Keratinocyte (primary cell): Measurements from ENCODE around the gene GABRB1. TPM values are rescaled to one million over a fixed set of nuclear protein-coding genes. Genes with fewer than 3 reads are reported as not detected.

Experiments
- DNase-seq: peaks from one replicate; pipeline ENCODE4 v3.0.0-alpha.2; 2011; ENCODE audit warnings: low read depth, missing footprints, low spot score
- FAIRE-seq: peaks from 2 replicates; lab custom pipeline; 2011; peaks lifted over from hg19 to GRCh38; lab: Jason Lieb, UNC
- H2AFZ ChIP-seq: 2 replicates; pipeline ENCODE4 v1.6.0; 2012; ENCODE audit warnings: low read length, control low read depth, inconsistent platforms; ENCODE audit not compliant: control insufficient read depth
- H3K27ac ChIP-seq: 2 replicates; pipeline ENCODE4 v1.5.1; 2011; ENCODE audit warnings: low read length; ENCODE audit not compliant: control insufficient read depth, insufficient read depth
- H3K27me3 ChIP-seq: 3 replicates; pipeline ENCODE4 v1.6.0; 2011; ENCODE audit warnings: low read length; ENCODE audit not compliant: control insufficient read depth, insufficient read depth; ENCODE audit errors: extremely low read depth
- H3K36me3 ChIP-seq, 2 experiments: 2 replicates in 1 of 2; 3 replicates in 1 of 2; pipeline ENCODE4 v1.5.1; 2011; ENCODE audit warnings: low read length in 2 of 2, mild to moderate bottlenecking in 1 of 2; ENCODE audit not compliant: control insufficient read depth in 2 of 2, insufficient read depth in 2 of 2; ENCODE audit errors: extremely low read depth in 1 of 2
- H3K4me1 ChIP-seq: 3 replicates; pipeline ENCODE4 v1.5.1; 2011; ENCODE audit warnings: low read length; ENCODE audit not compliant: control insufficient read depth, insufficient read depth; ENCODE audit errors: extremely low read depth
- H3K4me2 ChIP-seq: 3 replicates; pipeline ENCODE4 v1.6.0; 2011; ENCODE audit warnings: low read depth, low read length; ENCODE audit not compliant: control insufficient read depth, insufficient read depth; ENCODE audit errors: extremely low read depth
- H3K4me3 ChIP-seq, 3 experiments: fragments of 200-600 bp in 1 of 3; sonication (generic) in 1 of 3; 2 replicates in 2 of 3; 3 replicates in 1 of 3; pipeline ENCODE4 v1.5.1; 2011 to 2016; ENCODE audit warnings: low read length in 3 of 3, mild to moderate bottlenecking in 3 of 3, control low read depth in 2 of 3, inconsistent platforms in 1 of 3, low read depth in 1 of 3, mixed read lengths in 1 of 3, mixed run types in 1 of 3, moderate library complexity in 1 of 3; ENCODE audit not compliant: control insufficient read depth in 2 of 3, insufficient read depth in 2 of 3; ENCODE audit errors: extremely low read depth in 1 of 3
- H3K79me2 ChIP-seq: 2 replicates; pipeline ENCODE4 v1.6.0; 2012; ENCODE audit warnings: low read length; ENCODE audit not compliant: control insufficient read depth, insufficient read depth
- H3K9ac ChIP-seq: 3 replicates; pipeline ENCODE4 v1.6.0; 2011; ENCODE audit warnings: low read length; ENCODE audit not compliant: control insufficient read depth, insufficient read depth; ENCODE audit errors: extremely low read depth
- H3K9me1 ChIP-seq: 3 replicates; pipeline ENCODE4 v1.6.0; 2011; ENCODE audit warnings: low read length; ENCODE audit not compliant: control insufficient read depth, insufficient read depth; ENCODE audit errors: extremely low read depth
- H3K9me3 ChIP-seq: 2 replicates; pipeline ENCODE4 v1.5.1; 2012; ENCODE audit warnings: low read depth, low read length; ENCODE audit not compliant: control insufficient read depth
- H4K20me1 ChIP-seq: 3 replicates; pipeline ENCODE4 v1.6.0; 2011; ENCODE audit warnings: low read length; ENCODE audit not compliant: control insufficient read depth, insufficient read depth; ENCODE audit errors: extremely low read depth
- CTCF ChIP-seq, 3 experiments: IDR thresholded peaks in 1 of 3; conservative IDR thresholded peaks in 1 of 3; optimal IDR thresholded peaks in 1 of 3; 2 replicates in 2 of 3; 3 replicates in 1 of 3; pipeline versions ENCODE3 to v1.5.1; 2011; ENCODE audit warnings: low read length in 3 of 3, mild to moderate bottlenecking in 3 of 3, moderate library complexity in 2 of 3, control low read depth in 1 of 3, inconsistent platforms in 1 of 3; ENCODE audit not compliant: insufficient read depth in 2 of 3; ENCODE audit errors: extremely low read depth in 1 of 3
- EZH2 ChIP-seq: IDR thresholded peaks from one replicate; pipeline ENCODE4 v1.6.1; 2012; ENCODE audit warnings: inconsistent platforms, mild to moderate bottlenecking, low read length, moderate library complexity
- dilution Hi-C: fragments of 300-500 bp; cut with MboI; formaldehyde crosslinking; loops from one replicate; pipeline ENCODE4 v1.7.0; 2020; ENCODE audit warnings: low sequenced_read_pairs; ENCODE audit not compliant: extremely low pct_ligation_motif_present
- polyA plus RNA-seq, 5 experiments: library from polyadenylated mRNA; depleted of rRNA in 3 of 5; stranded (reverse) in 3 of 5; stranded (forward) in 1 of 5; unstranded in 1 of 5; fragments of >200 nt; gene quantifications; 1 replicate in 1 of 5; 2 replicates in 3 of 5; 3 replicates in 1 of 5; pipeline versions ENCODE4 v1.2.1 to v1.2.3, GENCODE V29; 2011 to 2012; ENCODE audit warnings: missing spikeins in 2 of 5, low read depth in 1 of 5, low replicate concordance in 1 of 5

The GABRB1 gene
- polyA plus RNA-seq, 1 donor (not counting 4 experiments of a cell fraction or from before 2014, with no cell fraction given): not detected

- Histone ChIP-seq H3K9me1 (no peaks in the 10 kb centered on the region), H4K20me1 (no peaks in the 10 kb centered on the region), H3K36me3 (no peaks in the 10 kb centered on the region), H3K4me2 (no peak overlapping the region), H3K27me3 (no peaks in the 10 kb centered on the region), H3K9ac (no peak overlapping the region), H3K4me3 (no peak overlapping the region), H2AFZ (no peak overlapping the region), H3K27ac (no peak overlapping the region), H3K9me3 (no peaks in the 10 kb centered on the region), H3K4me1 (no peaks in the 10 kb centered on the region), H3K79me2 (no peaks in the 10 kb centered on the region)
- FAIRE-seq (no peak), DNase-seq (no peak)
- TF ChIP-seq EZH2 (no peak), CTCF (optimal IDR thresholded peaks at IDR 0.05 in 1 of 3, IDR thresholded peaks at IDR 0.05 in 1 of 3, conservative IDR thresholded peaks at IDR 0.05 in 1 of 3; ENCODE audit: extremely low read depth in 1 of 3, insufficient read depth in 2 of 3, low read length in 3 of 3) (no peak)
- dilution Hi-C loops: no loop called here
Measured at GRCh38 chr4:47224361-47224760, 193.0 kb downstream of the GABRB1 start.

- H3K9me3 ChIP-seq: no peaks in the 10 kb centered on the region
- dilution Hi-C loops: no loop called here
Measured at GRCh38 chr4:47235721-47236120, 204.4 kb downstream of the GABRB1 start.

More at GRCh38 chr4:47235721-47236120, 204.4 kb downstream of the GABRB1 start:
- no peak for DNase-seq
- Histone ChIP-seq H3K9ac (no peak overlapping the region), H2AFZ (no peak overlapping the region), H3K4me3 (no peak overlapping the region), H3K4me1 (no peaks in the 10 kb centered on the region), H3K9me1 (no peaks in the 10 kb centered on the region), H3K4me2 (no peak overlapping the region), H4K20me1 (no peaks in the 10 kb centered on the region), H3K27me3 (no peaks in the 10 kb centered on the region), H3K27ac (no peak overlapping the region), H3K79me2 (no peaks in the 10 kb centered on the region), H3K36me3 (no peaks in the 10 kb centered on the region)
- FAIRE-seq: no peak
- TF ChIP-seq EZH2 (no peak), CTCF (optimal IDR thresholded peaks at IDR 0.05 in 1 of 3, IDR thresholded peaks at IDR 0.05 in 1 of 3, conservative IDR thresholded peaks at IDR 0.05 in 1 of 3; ENCODE audit: extremely low read depth in 1 of 3, insufficient read depth in 2 of 3, low read length in 3 of 3) (no peak)
